NCI-H526 treated with DMSO at 0.1 percent for 48 hours (cell line): ENCODE data around the gene CNTN2.

Experiments
- DNase-seq: peaks from one replicate; lab custom pipeline; 2025; lab: John Stamatoyannopoulos, UW

CNTN2 gene

GRCh38 chr1:205042911-205043806, at the start of gene CNTN2:
TSS of gene CNTN2 (plus strand) at chr1:205043212. CDS start at chr1:205053186, 9,974 bp downstream.
- DNase-seq = no peak

GRCh38 chr1:204994086-204994862, 48.7 kb upstream of the CNTN2 start:
- DNase-seq = no peak

- DNase-seq = no peak
Observed at GRCh38 chr1:204996981-204997380, 46.0 kb upstream of the CNTN2 start.

- no peak for DNase-seq
Observed at GRCh38 chr1:204997591-204998355, 45.2 kb upstream of the CNTN2 start.

GRCh38 chr1:205001162-205001561, 41.9 kb upstream of the CNTN2 start:
- DNase-seq = no peak

GRCh38 chr1:205002705-205003104, 40.3 kb upstream of the CNTN2 start:
- no peak for DNase-seq

- DNase-seq = peak; percentile 90
Observed at GRCh38 chr1:205003358-205004131, 39.5 kb upstream of the CNTN2 start.

- DNase-seq = no peak
Observed at GRCh38 chr1:205004351-205004750, 38.7 kb upstream of the CNTN2 start.

GRCh38 chr1:205008896-205009295, 34.1 kb upstream of the CNTN2 start:
- no peak for DNase-seq

- no peak for DNase-seq
Observed at GRCh38 chr1:205009670-205010069, 33.3 kb upstream of the CNTN2 start.

GRCh38 chr1:205012391-205013140, 30.4 kb upstream of the CNTN2 start:
- DNase-seq = no peak

GRCh38 chr1:205013683-205014367, 29.2 kb upstream of the CNTN2 start:
- DNase-seq = no peak

GRCh38 chr1:205014783-205015182, 28.2 kb upstream of the CNTN2 start:
- DNase-seq = no peak

- no peak for DNase-seq
Observed at GRCh38 chr1:205015241-205015640, 27.8 kb upstream of the CNTN2 start.

GRCh38 chr1:205016075-205016474, 26.9 kb upstream of the CNTN2 start:
- no peak for DNase-seq

GRCh38 chr1:205016584-205016983, 26.4 kb upstream of the CNTN2 start:
- DNase-seq = no peak

- DNase-seq = no peak
Observed at GRCh38 chr1:205017001-205017400, 26.0 kb upstream of the CNTN2 start.

GRCh38 chr1:205017766-205018165, 25.2 kb upstream of the CNTN2 start:
- DNase-seq = no peak

- no peak for DNase-seq
Observed at GRCh38 chr1:205018381-205018780, 24.6 kb upstream of the CNTN2 start.

GRCh38 chr1:205020466-205020865, 22.5 kb upstream of the CNTN2 start:
- DNase-seq = no peak
